ENCODE results near the gene PBLD. TPM values are rescaled to one million over a fixed set of nuclear protein-coding genes. Genes with fewer than 3 reads are reported as not detected.

The PBLD gene
- total RNA-seq, 1 experiment from 2014 or later = 3.1 TPM

DNA sequence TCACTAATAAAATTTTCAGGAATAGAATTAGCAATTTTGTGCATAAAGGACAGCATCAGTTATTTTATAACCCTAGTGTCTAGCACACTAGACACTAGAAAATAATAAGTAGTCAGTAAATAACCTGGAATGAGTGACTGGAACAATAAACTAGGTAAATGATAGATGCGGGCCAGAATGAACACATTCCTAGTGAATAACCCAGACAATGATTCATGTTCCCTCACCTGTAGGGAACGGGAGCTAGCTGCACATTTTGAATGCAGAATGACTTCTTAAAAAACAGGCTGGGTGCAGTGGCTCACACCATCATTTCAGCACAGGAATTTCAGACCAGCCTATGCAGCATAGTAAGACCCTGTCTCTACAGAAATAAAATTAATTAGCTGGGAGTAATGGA is 97.6 kb downstream of the PBLD start:
- no peak for DNase-seq (ENCODE audit: low spot score)

DNA sequence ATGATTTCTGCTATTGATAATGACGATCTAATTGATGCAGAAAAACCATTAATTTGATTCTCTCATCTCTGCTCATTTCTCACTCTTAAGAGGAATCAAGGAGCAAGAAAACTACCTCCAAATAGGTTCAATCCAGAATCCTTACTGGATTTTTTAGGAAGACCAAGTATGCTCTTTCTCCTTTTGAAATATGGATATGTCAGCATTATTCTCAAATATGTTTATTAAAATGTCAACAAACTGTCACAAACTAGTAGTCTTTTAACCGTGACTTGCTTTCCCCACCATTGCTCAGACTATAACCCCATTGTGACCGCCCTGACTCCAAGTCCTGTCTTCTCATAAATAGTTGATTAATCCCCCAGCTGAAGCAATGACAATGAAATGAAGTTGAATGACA is 99.7 kb downstream of the PBLD start:
- DNase-seq (ENCODE audit: low spot score) = no peak

Other genes starting within 250 kb of the PBLD start
- 3.8 and 5.5 TPM in 2 replicates for gene MYPN, start 223.4 kb downstream of the PBLD start, total RNA-seq (2014; rRNA removed; shearing (Covaris generic))
- gene ATOH7, start 100.8 kb downstream of the PBLD start, total RNA-seq (2014; rRNA removed; shearing (Covaris generic)) = 0.27 and 0.88 TPM in 2 replicates
- gene HNRNPH3, start 864 bp downstream of the PBLD start, total RNA-seq (2014; rRNA removed; shearing (Covaris generic)) = 15.1 and 21.1 TPM in 2 replicates
- gene RUFY2, start 74.3 kb upstream of the PBLD start, total RNA-seq (2014; rRNA removed; shearing (Covaris generic)) = 9.3 and 9.5 TPM in 2 replicates
- 12.5 and 17.6 TPM in 2 replicates for gene DNA2, start 139.0 kb upstream of the PBLD start, total RNA-seq (2014; rRNA removed; shearing (Covaris generic))
- gene SLC25A16, start 194.6 kb upstream of the PBLD start, total RNA-seq (2014; rRNA removed; shearing (Covaris generic)) = 2.8 and 7.1 TPM in 2 replicates
- gene TET1, start 227.4 kb upstream of the PBLD start, total RNA-seq (2014; rRNA removed; shearing (Covaris generic)) = 2.0 TPM in 2 replicates

All from H4 (cell line).